ENCODE measurements around the gene A1BG.

A1BG gene

GRCh38 chr19:58305065-58305931 lies 48.0 kb downstream of the A1BG start, which contains the start of gene ERVK3-1:
Gene ERVK3-1 (plus strand): TSS chr19:58305377. CDS start chr19:58312169, 6,792 bp downstream.
- peak within 1 kb of the TSS; percentile 91 for H3K4me3 ChIP-seq (ENCODE audit: control insufficient read depth, low read depth, low read length)
- DNase-seq (ENCODE audit: low read depth) = peak; percentile 88
- TF ChIP-seq, protein P1, sequence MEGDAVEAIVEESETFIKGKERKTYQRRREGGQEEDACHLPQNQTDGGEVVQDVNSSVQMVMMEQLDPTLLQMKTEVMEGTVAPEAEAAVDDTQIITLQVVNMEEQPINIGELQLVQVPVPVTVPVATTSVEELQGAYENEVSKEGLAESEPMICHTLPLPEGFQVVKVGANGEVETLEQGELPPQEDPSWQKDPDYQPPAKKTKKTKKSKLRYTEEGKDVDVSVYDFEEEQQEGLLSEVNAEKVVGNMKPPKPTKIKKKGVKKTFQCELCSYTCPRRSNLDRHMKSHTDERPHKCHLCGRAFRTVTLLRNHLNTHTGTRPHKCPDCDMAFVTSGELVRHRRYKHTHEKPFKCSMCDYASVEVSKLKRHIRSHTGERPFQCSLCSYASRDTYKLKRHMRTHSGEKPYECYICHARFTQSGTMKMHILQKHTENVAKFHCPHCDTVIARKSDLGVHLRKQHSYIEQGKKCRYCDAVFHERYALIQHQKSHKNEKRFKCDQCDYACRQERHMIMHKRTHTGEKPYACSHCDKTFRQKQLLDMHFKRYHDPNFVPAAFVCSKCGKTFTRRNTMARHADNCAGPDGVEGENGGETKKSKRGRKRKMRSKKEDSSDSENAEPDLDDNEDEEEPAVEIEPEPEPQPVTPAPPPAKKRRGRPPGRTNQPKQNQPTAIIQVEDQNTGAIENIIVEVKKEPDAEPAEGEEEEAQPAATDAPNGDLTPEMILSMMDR (IDR thresholded peaks at IDR 0.05; ENCODE audit: control insufficient read depth, insufficient read depth, low read depth, low read length, missing control alignments) = no peak

- TF ChIP-seq, protein P1 (IDR thresholded peaks at IDR 0.05; ENCODE audit: control insufficient read depth, insufficient read depth, low read depth, low read length, missing control alignments) = no peak
- DNase-seq (ENCODE audit: low read depth) = no peak
- H3K4me3 ChIP-seq (ENCODE audit: control insufficient read depth, low read depth, low read length) = peak overlapping the region; percentile 91
Observed at GRCh38 chr19:58304748-58305064, 48.6 kb downstream of the A1BG start.

GRCh38 chr19:58304255-58304654 lies 49.0 kb downstream of the A1BG start:
- H3K4me3 ChIP-seq (ENCODE audit: control insufficient read depth, low read depth, low read length) = no peak overlapping the region
- DNase-seq (ENCODE audit: low read depth) = no peak
- TF ChIP-seq, protein P1 (IDR thresholded peaks at IDR 0.05; ENCODE audit: control insufficient read depth, insufficient read depth, low read depth, low read length, missing control alignments) = no peak

DNA sequence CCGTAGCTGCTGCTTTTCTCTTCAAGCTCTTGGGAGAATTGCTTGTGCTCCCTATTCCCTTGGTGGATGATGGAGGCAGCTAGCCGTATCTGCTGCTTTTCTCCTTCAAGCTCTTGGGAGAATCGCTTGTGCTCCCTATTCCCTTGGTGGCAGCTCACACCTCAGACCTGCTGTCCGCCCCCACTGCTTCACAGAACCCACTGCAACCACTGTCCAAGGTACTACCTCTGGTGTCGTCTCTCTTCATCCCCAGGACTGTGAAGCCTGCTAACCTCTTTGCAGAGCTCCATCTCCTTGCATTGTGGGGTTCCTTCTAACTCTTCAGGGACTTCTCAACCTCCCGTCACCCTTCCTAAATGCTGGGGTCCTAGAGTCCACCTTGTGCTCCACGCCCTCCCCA lies 52.7 kb downstream of the A1BG start:
- TF ChIP-seq, protein P1 (IDR thresholded peaks at IDR 0.05; ENCODE audit: control insufficient read depth, insufficient read depth, low read depth, low read length, missing control alignments) = no peak
- H3K4me3 ChIP-seq (ENCODE audit: control insufficient read depth, low read depth, low read length) = no peak overlapping the region
- DNase-seq (ENCODE audit: low read depth) = no peak

DNA sequence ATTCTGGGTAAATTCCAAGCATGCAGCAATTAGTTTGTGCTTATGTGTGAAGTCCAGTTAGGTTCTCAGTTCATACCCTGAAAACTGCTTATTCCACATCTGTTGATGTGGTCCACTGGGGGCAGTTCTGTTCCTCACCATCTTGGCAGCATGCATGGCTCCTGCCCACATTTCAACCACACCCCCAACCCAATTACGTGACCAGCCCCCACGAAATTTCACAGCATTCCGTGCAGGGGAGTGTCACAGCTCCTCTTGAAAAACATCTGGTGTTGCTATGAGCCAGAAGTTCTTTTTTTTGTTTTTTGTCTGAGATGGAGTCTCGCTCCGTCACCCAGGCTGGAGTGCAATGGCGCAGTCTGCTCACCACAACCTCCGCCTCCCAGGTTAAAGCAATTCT lies 57.2 kb downstream of the A1BG start:
- no peak overlapping the region for H3K4me3 ChIP-seq (ENCODE audit: control insufficient read depth, low read depth, low read length)
- TF ChIP-seq, protein P1 (IDR thresholded peaks at IDR 0.05; ENCODE audit: control insufficient read depth, insufficient read depth, low read depth, low read length, missing control alignments) = no peak
- peak; percentile 43 for DNase-seq (ENCODE audit: low read depth)

Measured in AG09309 (cell line).